SU-DHL-6 (cell line): ENCODE measurements around the gene HRK.

Experiments
- EZH2phosphoT487 ChIP-seq: fragments of 200-600 bp; sonication (generic), shearing (Covaris generic); conservative IDR thresholded peaks from 2 replicates; pipeline ENCODE4 v1.6.1; 2018; ENCODE audit warnings: mild to moderate bottlenecking, antibody characterized with exemption, low read length, moderate library complexity, mixed read lengths
- TF ChIP-seq, protein P1 (sequence below): fragments of 200-600 bp; sonication (generic); IDR thresholded peaks from one replicate; pipeline ENCODE4 v1.5.1; 2017; ENCODE audit warnings: antibody characterized with exemption, mild to moderate bottlenecking, low read length, moderate library complexity; ENCODE audit not compliant: insufficient read depth, poor library complexity, severe bottlenecking

DNA sequence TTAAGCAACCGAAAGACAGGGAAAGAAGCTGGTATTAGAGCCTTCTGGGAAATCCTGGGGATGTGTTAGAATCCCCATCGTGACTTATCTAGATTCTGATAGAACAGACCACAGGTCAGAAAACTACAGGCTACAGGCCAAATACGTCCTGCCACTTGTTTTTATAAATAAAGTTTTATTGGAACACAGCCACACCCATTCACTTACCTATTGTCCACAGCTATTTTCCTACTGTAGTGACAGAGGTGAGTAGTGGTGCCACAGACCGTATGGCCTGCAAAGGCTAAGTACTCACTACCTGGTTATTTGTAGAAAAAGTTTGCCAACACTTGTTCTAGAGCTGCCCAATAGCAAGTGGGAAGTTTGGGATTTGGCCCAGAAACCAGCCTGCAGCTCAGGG lies 53.8 kb downstream of the HRK start:
- TF ChIP-seq, protein P1, sequence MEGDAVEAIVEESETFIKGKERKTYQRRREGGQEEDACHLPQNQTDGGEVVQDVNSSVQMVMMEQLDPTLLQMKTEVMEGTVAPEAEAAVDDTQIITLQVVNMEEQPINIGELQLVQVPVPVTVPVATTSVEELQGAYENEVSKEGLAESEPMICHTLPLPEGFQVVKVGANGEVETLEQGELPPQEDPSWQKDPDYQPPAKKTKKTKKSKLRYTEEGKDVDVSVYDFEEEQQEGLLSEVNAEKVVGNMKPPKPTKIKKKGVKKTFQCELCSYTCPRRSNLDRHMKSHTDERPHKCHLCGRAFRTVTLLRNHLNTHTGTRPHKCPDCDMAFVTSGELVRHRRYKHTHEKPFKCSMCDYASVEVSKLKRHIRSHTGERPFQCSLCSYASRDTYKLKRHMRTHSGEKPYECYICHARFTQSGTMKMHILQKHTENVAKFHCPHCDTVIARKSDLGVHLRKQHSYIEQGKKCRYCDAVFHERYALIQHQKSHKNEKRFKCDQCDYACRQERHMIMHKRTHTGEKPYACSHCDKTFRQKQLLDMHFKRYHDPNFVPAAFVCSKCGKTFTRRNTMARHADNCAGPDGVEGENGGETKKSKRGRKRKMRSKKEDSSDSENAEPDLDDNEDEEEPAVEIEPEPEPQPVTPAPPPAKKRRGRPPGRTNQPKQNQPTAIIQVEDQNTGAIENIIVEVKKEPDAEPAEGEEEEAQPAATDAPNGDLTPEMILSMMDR = no peak
- TF ChIP-seq EZH2phosphoT487 = no peak
